ENCODE measurements around the gene TLX3. TPM values are rescaled to one million over a fixed set of nuclear protein-coding genes. Genes with fewer than 3 reads are reported as not detected.

Gene TLX3
- total and polyA plus RNA-seq, 2 of the 8 experiments (the other 6 are each of a cell fraction or from before 2014, with no cell fraction given): not detected

GRCh38 chr5:171316258-171317121 is 7.4 kb downstream of the TLX3 start:
- Histone ChIP-seq H3K27ac (ENCODE audit: low read depth, low read length) (no peak overlapping the region), H3K4me3 (ENCODE audit: extremely low read depth in 1 of 4, insufficient read depth in 2 of 4, low read depth in 3 of 4, low read length in 4 of 4) (peak overlapping the region in 2 of 4 experiments; percentile 5 to 21; a peak in 3 of 8 replicates), H3K14ac (ENCODE audit: insufficient read length) (no peak overlapping the region), H2BK5ac (ENCODE audit: low read depth, low read length) (no peak overlapping the region), H2AFZ (ENCODE audit: low read length) (no peak overlapping the region; the same call in 1 of the 2 replicates), H4K20me1 (replicated peaks in 1 of 2; ENCODE audit: control insufficient read depth in 1 of 2, insufficient read depth in 2 of 2, low read length in 2 of 2) (peaks cover 13 to 33% of the 10 kb centered on the region in 2 experiments), H3K18ac (ENCODE audit: extremely low read depth, low read length) (no peak overlapping the region; the same call in 1 of the 2 replicates), H4K5ac (ENCODE audit: insufficient read length, low read depth, low read length) (no peak overlapping the region), H3K79me1 (ENCODE audit: low read depth, low read length) (no peaks in the 10 kb centered on the region), H3K36me3 (ENCODE audit: control insufficient read depth in 2 of 4, insufficient read depth in 4 of 4, low read length in 3 of 4) (peaks cover 0 to 11% (median 0%) of the 10 kb centered on the region in 4 experiments; a peak in 1 of 8 replicates), H3K4me1 (replicated peaks in 1 of 4; ENCODE audit: control insufficient read depth in 3 of 4, insufficient read depth in 4 of 4, low read length in 3 of 4) (peaks cover 0 to 31% (median 21%) of the 10 kb centered on the region in 4 experiments; a peak in 6 of 7 replicates), H3K4ac (replicated peaks; ENCODE audit: insufficient read length, low read depth, low read length) (no peak overlapping the region), H2BK120ac (replicated peaks; ENCODE audit: low read depth, low read length) (no peak overlapping the region), H3K79me2 (ENCODE audit: control insufficient read depth in 1 of 2, insufficient read depth in 2 of 2, low read length in 2 of 2) (no peaks in the 10 kb centered on the region), H4K91ac (replicated peaks; ENCODE audit: insufficient read length, low read length) (no peak overlapping the region), H4K8ac (ENCODE audit: extremely low read depth, insufficient read depth, low read length) (no peak overlapping the region; the same call in 1 of the 2 replicates), H3K4me2 (ENCODE audit: insufficient read depth in 1 of 2, low read depth in 2 of 2, low read length in 2 of 2) (peak overlapping the region; percentile 41 to 42), H3K9ac (replicated peaks in 1 of 4; ENCODE audit: extremely low read depth in 1 of 4, low read depth in 3 of 4, low read length in 3 of 4) (no peak overlapping the region), H3K56ac (replicated peaks; ENCODE audit: insufficient read length, low read depth, low read length) (no peak overlapping the region), H3K9me3 (ENCODE audit: insufficient read depth in 2 of 2, low read depth in 1 of 2, low read length in 1 of 2) (no peaks in the 10 kb centered on the region; a peak in 1 of 4 replicates), H3K23me2 (ENCODE audit: low read depth, low read length) (no peaks in the 10 kb centered on the region), H3K23ac (ENCODE audit: insufficient read length) (no peak overlapping the region), H2AK5ac (ENCODE audit: low read depth, low read length) (0 out of 2 replicates have a peak overlapping the region, but pooled peaks have one; percentile 24), H2BK12ac (ENCODE audit: low read depth, low read length) (0 out of 2 replicates have a peak overlapping the region, but pooled peaks have one; percentile 60), H2BK20ac (ENCODE audit: low read length) (peak overlapping the region; percentile 13; the same call in 1 of the 2 replicates), H2BK15ac (ENCODE audit: low read length) (no peak overlapping the region), H3K27me3 (replicated peaks in 1 of 4; ENCODE audit: control insufficient read depth in 3 of 4, extremely low read depth in 1 of 4, insufficient read depth in 3 of 4, low read length in 3 of 4) (peaks cover 79 to 99% (median 97%) of the 10 kb centered on the region in 4 experiments)
- no peak for FAIRE-seq
- ChIA-PET POLR2A (ENCODE audit: partially characterized antibody) (interaction anchor here (1.6 kb wide), 1 partner anchor 72 kb away, joined by 6 read pairs; the partner anchor contains the start of gene NPM1), CTCF (ENCODE audit: partially characterized antibody) (interaction anchor here (0.6 to 5.5 kb wide), 11 partner anchors 8 to 55 kb away, joined by 3 to 30 read pairs (median 5); no protein-coding TSS in a partner anchor)
- 9% methylated on average over 66 of the region's 66 CpGs; no CpG with 5 or more reads in 1 of the 2 experiments for WGBS, 2 experiments (ENCODE audit: extremely low coverage in 1 of 2, insufficient coverage in 1 of 2, insufficient read length in 1 of 2, insufficient replicate concordance in 2 of 2, low coverage in 1 of 2, low lambda C conversion rate in 2 of 2, missing lambda C conversion rate in 1 of 2)
- DNase-seq (ENCODE audit: low read depth in 1 of 2, low spot score in 2 of 2): peak in 1 of 2 experiments; percentile 68
- no peak for TF ChIP-seq TCF12 (IDR thresholded peaks at IDR 0.05; ENCODE audit: low read depth, low read length)
- no peak for TF ChIP-seq GABPA (IDR thresholded peaks at IDR 0.05; ENCODE audit: borderline replicate concordance, insufficient read depth, low read length)
- TF ChIP-seq BACH1 (IDR thresholded peaks at IDR 0.05; ENCODE audit: low read length): no peak
- no peak for TF ChIP-seq KDM4A (IDR thresholded peaks at IDR 0.05; ENCODE audit: low read depth, low read length, severe bottlenecking)
- TF ChIP-seq CHD2 (IDR thresholded peaks at IDR 0.05; ENCODE audit: low read length): no peak
- peak; percentile 98 for TF ChIP-seq SUZ12 (IDR thresholded peaks at IDR 0.05; ENCODE audit: low read length)
- TF ChIP-seq PHF8 (conservative IDR thresholded peaks at IDR 0.05; ENCODE audit: low read depth, low read length): no peak
- TF ChIP-seq SIX5 (IDR thresholded peaks at IDR 0.05; ENCODE audit: low read depth, low read length): no peak
- no peak for TF ChIP-seq TAF7 (optimal IDR thresholded peaks at IDR 0.05; ENCODE audit: borderline replicate concordance, low read depth, low read length)
- TF ChIP-seq TEAD4 (IDR thresholded peaks at IDR 0.05; ENCODE audit: low read depth, low read length): no peak
- no peak for TF ChIP-seq SP1 (IDR thresholded peaks at IDR 0.05; ENCODE audit: low read depth, low read length)
- no peak for TF ChIP-seq TBP (IDR thresholded peaks at IDR 0.05; ENCODE audit: low read depth, low read length)

All from H1 (cell line).